Activated naive CD8-positive, alpha-beta T cell treated with anti-CD3 and anti-CD28 coated beads for 36 hours (primary cell): ENCODE data around the gene MAGEA10. TPM values are rescaled to one million over a fixed set of nuclear protein-coding genes. Genes with fewer than 3 reads are reported as not detected.
"Not testable (repeated sequence)": the region's sequence is repeated elsewhere in the genome, so short reads cannot be mapped to it uniquely, and the experiment has no call there.

Experiments used
- DNase-seq: peaks from one replicate; pipeline ENCODE4 v3.0.0; 2021
- H3K27ac Mint-ChIP-seq: one replicate; pipeline ENCODE4 v1.8.0; 2022; ENCODE audit warnings: mild to moderate bottlenecking, moderate library complexity, mixed read lengths
- H3K27me3 Mint-ChIP-seq: one replicate; pipeline ENCODE4 v1.8.0; 2022; ENCODE audit warnings: mild to moderate bottlenecking, mixed read lengths
- H3K36me3 Mint-ChIP-seq: one replicate; pipeline ENCODE4 v1.8.0; 2021; ENCODE audit warnings: mild to moderate bottlenecking, mixed read lengths
- H3K4me1 Mint-ChIP-seq: one replicate; pipeline ENCODE4 v1.8.0; 2021; ENCODE audit warnings: mixed read lengths
- H3K4me3 Mint-ChIP-seq: one replicate; pipeline ENCODE4 v1.8.0; 2022; ENCODE audit warnings: mild to moderate bottlenecking, moderate library complexity, mixed read lengths
- H3K9me3 Mint-ChIP-seq: one replicate; pipeline ENCODE4 v1.8.0; 2022; ENCODE audit warnings: mixed read lengths
- total RNA-seq, 2 experiments: library from RNA; stranded (reverse); gene quantifications; one replicate each; pipeline ENCODE4 v1.2.3, GENCODE V29; 2021

MAGEA10 gene
- total RNA-seq, 2 experiments from 2014 or later = not detected

- Mint-ChIP-seq H3K4me1 (no peaks in the 10 kb centered on the region), H3K9me3 (no peaks in the 10 kb centered on the region), H3K4me3 (no peak overlapping the region), H3K27me3 (no peaks in the 10 kb centered on the region), H3K27ac (no peak overlapping the region), H3K36me3 (no peaks in the 10 kb centered on the region)
- DNase-seq = no peak
Observed at GRCh38 chrX:152131525-152131924, 6.9 kb downstream of the MAGEA10 start.

GRCh38 chrX:152129069-152129844 lies 9.1 kb downstream of the MAGEA10 start:
- not testable (repeated sequence) for H3K36me3 Mint-ChIP-seq, H3K9me3 Mint-ChIP-seq, H3K4me3 Mint-ChIP-seq, H3K4me1 Mint-ChIP-seq, H3K27ac Mint-ChIP-seq, H3K27me3 Mint-ChIP-seq, DNase-seq

GRCh38 chrX:152117305-152117704 lies 21.1 kb downstream of the MAGEA10 start:
- no peak overlapping the region for H3K4me3 Mint-ChIP-seq
- no peak overlapping the region for H3K27ac Mint-ChIP-seq
- H3K36me3 Mint-ChIP-seq = no peaks in the 10 kb centered on the region
- H3K9me3 Mint-ChIP-seq = no peaks in the 10 kb centered on the region
- H3K27me3 Mint-ChIP-seq = no peaks in the 10 kb centered on the region
- H3K4me1 Mint-ChIP-seq = no peaks in the 10 kb centered on the region
- DNase-seq = no peak

- Mint-ChIP-seq H3K4me3 (no peak overlapping the region), H3K27me3 (no peaks in the 10 kb centered on the region), H3K27ac (no peak overlapping the region), H3K9me3 (no peaks in the 10 kb centered on the region), H3K4me1 (no peaks in the 10 kb centered on the region), H3K36me3 (no peaks in the 10 kb centered on the region)
- DNase-seq = no peak
Observed at GRCh38 chrX:152108527-152108926, 29.9 kb downstream of the MAGEA10 start.

- H3K4me1 Mint-ChIP-seq = no peaks in the 10 kb centered on the region
- no peaks in the 10 kb centered on the region for H3K36me3 Mint-ChIP-seq
- no peaks in the 10 kb centered on the region for H3K27me3 Mint-ChIP-seq
- H3K4me3 Mint-ChIP-seq = no peak overlapping the region
- peaks cover 1% of the 10 kb centered on the region for H3K9me3 Mint-ChIP-seq
- no peak for DNase-seq
- no peak overlapping the region for H3K27ac Mint-ChIP-seq
Observed at GRCh38 chrX:152103866-152104265, 34.5 kb downstream of the MAGEA10 start.

- H3K36me3 Mint-ChIP-seq = no peaks in the 10 kb centered on the region
- no peak overlapping the region for H3K4me3 Mint-ChIP-seq
- H3K27ac Mint-ChIP-seq = no peak overlapping the region
- peaks cover 1% of the 10 kb centered on the region for H3K9me3 Mint-ChIP-seq
- no peaks in the 10 kb centered on the region for H3K27me3 Mint-ChIP-seq
- no peak for DNase-seq
- no peaks in the 10 kb centered on the region for H3K4me1 Mint-ChIP-seq
Observed at GRCh38 chrX:152086141-152086540, 52.2 kb downstream of the MAGEA10 start.

Other genes with a start within 250 kb of the MAGEA10 start
- not detected for gene MAGEA4, start 225.7 kb downstream of the MAGEA10 start, total RNA-seq
- not detected for gene GABRE, start 163.9 kb downstream of the MAGEA10 start, total RNA-seq